ENCODE measurements around the gene PAPPA.

The PAPPA gene

GRCh38 chr9:116166713-116167112 lies 13.1 kb downstream of the PAPPA start:
- Histone ChIP-seq H3K9me3 (no peaks in the 10 kb centered on the region), H3K4me3 (ENCODE audit: low read depth in 1 of 2, low read length in 1 of 2) (no peak overlapping the region), H3K27me3 (no peaks in the 10 kb centered on the region), H3K27ac (no peak overlapping the region), H3K36me3 (no peaks in the 10 kb centered on the region), H3K4me1 (ENCODE audit: control insufficient read depth in 1 of 2, insufficient read depth in 1 of 2, low read depth in 1 of 2, low read length in 1 of 2) (no peaks in the 10 kb centered on the region)
- no peak for TF ChIP-seq CTCF (IDR thresholded peaks at IDR 0.05)

GRCh38 chr9:116168231-116168630 lies 14.6 kb downstream of the PAPPA start:
- H3K4me3 ChIP-seq (ENCODE audit: low read depth in 1 of 2, low read length in 1 of 2) = no peak overlapping the region
- H3K27ac ChIP-seq = no peak overlapping the region
- no peak for TF ChIP-seq CTCF (IDR thresholded peaks at IDR 0.05)
- no peaks in the 10 kb centered on the region for H3K4me1 ChIP-seq (ENCODE audit: control insufficient read depth in 1 of 2, insufficient read depth in 1 of 2, low read depth in 1 of 2, low read length in 1 of 2)
- H3K27me3 ChIP-seq = no peaks in the 10 kb centered on the region
- no peaks in the 10 kb centered on the region for H3K36me3 ChIP-seq
- H3K9me3 ChIP-seq = no peaks in the 10 kb centered on the region

GRCh38 chr9:116172216-116172615 lies 18.6 kb downstream of the PAPPA start:
- no peak overlapping the region for H3K27ac ChIP-seq
- H3K36me3 ChIP-seq = no peaks in the 10 kb centered on the region
- TF ChIP-seq CTCF (IDR thresholded peaks at IDR 0.05) = no peak
- no peaks in the 10 kb centered on the region for H3K27me3 ChIP-seq
- H3K4me3 ChIP-seq (ENCODE audit: low read depth in 1 of 2, low read length in 1 of 2) = no peak overlapping the region
- H3K4me1 ChIP-seq (ENCODE audit: control insufficient read depth in 1 of 2, insufficient read depth in 1 of 2, low read depth in 1 of 2, low read length in 1 of 2) = no peaks in the 10 kb centered on the region
- no peaks in the 10 kb centered on the region for H3K9me3 ChIP-seq

GRCh38 chr9:116174347-116174746 lies 20.8 kb downstream of the PAPPA start:
- Histone ChIP-seq H3K27ac (no peak overlapping the region), H3K27me3 (no peaks in the 10 kb centered on the region)
- no peak for TF ChIP-seq CTCF (IDR thresholded peaks at IDR 0.05)

GRCh38 chr9:116175614-116176013 lies 22.0 kb downstream of the PAPPA start:
- H3K4me1 ChIP-seq (ENCODE audit: control insufficient read depth in 1 of 2, insufficient read depth in 1 of 2, low read depth in 1 of 2, low read length in 1 of 2) = no peaks in the 10 kb centered on the region
- no peak for TF ChIP-seq CTCF (IDR thresholded peaks at IDR 0.05)
- no peaks in the 10 kb centered on the region for H3K27me3 ChIP-seq
- H3K4me3 ChIP-seq (ENCODE audit: low read depth in 1 of 2, low read length in 1 of 2) = no peak overlapping the region
- no peaks in the 10 kb centered on the region for H3K36me3 ChIP-seq
- no peaks in the 10 kb centered on the region for H3K9me3 ChIP-seq
- no peak overlapping the region for H3K27ac ChIP-seq

More at GRCh38 chr9:116174347-116174746, 20.8 kb downstream of the PAPPA start:
- Histone ChIP-seq H3K9me3 (no peaks in the 10 kb centered on the region), H3K4me3 (ENCODE audit: low read depth in 1 of 2, low read length in 1 of 2) (no peak overlapping the region), H3K36me3 (no peaks in the 10 kb centered on the region), H3K4me1 (ENCODE audit: control insufficient read depth in 1 of 2, insufficient read depth in 1 of 2, low read depth in 1 of 2, low read length in 1 of 2) (no peaks in the 10 kb centered on the region)

Data from neutrophil (primary cell).